ENCODE results near the gene KCNH2. TPM values are rescaled to one million over a fixed set of nuclear protein-coding genes. Genes with fewer than 3 reads are reported as not detected.

The KCNH2 gene
- total RNA-seq, 2 experiments from 2014 or later = not detected

GRCh38 chr7:150980663-150981062 is 2.5 kb upstream of the KCNH2 start:
- ChIA-PET POLR2A (no interaction called here), CTCF (interaction anchor here (0.8 to 2.9 kb wide), 5 partner anchors 18 to 193 kb away, joined by 3 to 10 read pairs (median 6); no protein-coding TSS in a partner anchor)
- Mint-ChIP-seq H3K4me1 (ENCODE audit: low read depth) (peaks cover 14% of the 10 kb centered on the region), H3K4me3 (no peak overlapping the region), H3K9me3 (ENCODE audit: insufficient read depth) (no peaks in the 10 kb centered on the region), H3K27me3 (ENCODE audit: low read depth) (peaks cover 58% of the 10 kb centered on the region), H3K36me3 (ENCODE audit: low read depth) (peaks cover 2% of the 10 kb centered on the region), H3K27ac (no peak overlapping the region)
- no peak for DNase-seq
- no peak for ATAC-seq

DNA sequence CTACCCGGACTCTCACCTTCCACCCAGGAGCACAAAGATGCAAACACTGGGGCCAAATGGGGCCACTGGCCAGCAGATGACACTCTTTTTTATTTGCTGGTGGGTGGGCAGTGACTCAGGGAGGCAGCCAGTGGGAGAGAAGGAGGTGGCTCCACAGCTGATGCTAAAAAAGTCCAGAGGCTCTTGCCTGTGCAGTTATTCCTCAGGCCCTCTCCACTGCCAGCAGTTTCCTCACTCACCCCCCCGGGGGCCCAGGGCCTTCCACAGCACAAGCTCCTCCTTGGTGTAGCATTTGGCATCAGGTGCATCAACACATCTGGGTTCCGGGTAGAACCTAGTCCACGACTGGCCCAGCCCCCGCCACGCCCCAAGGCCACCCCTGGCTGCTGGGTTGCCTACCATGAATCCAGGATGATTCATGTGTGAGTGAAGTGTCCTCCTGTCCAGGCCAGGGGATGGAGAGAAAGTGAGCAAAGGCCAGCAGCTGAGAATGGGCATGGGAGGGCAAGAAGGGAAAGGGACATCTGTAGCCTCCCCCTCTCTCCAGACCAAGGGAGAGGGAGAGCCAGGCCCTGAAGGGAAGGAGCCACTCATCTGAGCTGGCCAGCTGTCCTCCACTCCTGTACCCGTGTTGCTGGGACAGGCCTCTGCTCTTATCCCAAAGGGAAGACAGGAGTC is 1.7 kb upstream of the KCNH2 start:
- ChIA-PET CTCF (interaction anchor here (0.8 to 2.9 kb wide), 6 partner anchors 13 to 192 kb away, joined by 3 to 10 read pairs (median 4); no protein-coding TSS in a partner anchor), POLR2A (no interaction called here)
- Mint-ChIP-seq H3K27me3 (ENCODE audit: low read depth) (peaks cover 62% of the 10 kb centered on the region), H3K4me1 (ENCODE audit: low read depth) (peaks cover 18% of the 10 kb centered on the region), H3K9me3 (ENCODE audit: insufficient read depth) (no peaks in the 10 kb centered on the region), H3K36me3 (ENCODE audit: low read depth) (peaks cover 2% of the 10 kb centered on the region), H3K27ac (no peak overlapping the region), H3K4me3 (no peak overlapping the region)
- no peak for ATAC-seq
- DNase-seq = no peak

- Mint-ChIP-seq H3K4me1 (ENCODE audit: low read depth) (peaks cover 28% of the 10 kb centered on the region), H3K27me3 (ENCODE audit: low read depth) (peaks cover 54% of the 10 kb centered on the region), H3K27ac (no peak overlapping the region), H3K36me3 (ENCODE audit: low read depth) (peaks cover 2% of the 10 kb centered on the region), H3K4me3 (peak overlapping the region; percentile 56), H3K9me3 (ENCODE audit: insufficient read depth) (no peaks in the 10 kb centered on the region)
- ChIA-PET CTCF (interaction anchor here (1.1 kb wide), 1 partner anchor 8 kb away, joined by 3 read pairs; no protein-coding TSS in a partner anchor), POLR2A (no interaction called here)
- DNase-seq (no peak), ATAC-seq (no peak)
These were observed 567 bp downstream of the KCNH2 start for GRCh38 chr7:150977382-150978125.

DNA sequence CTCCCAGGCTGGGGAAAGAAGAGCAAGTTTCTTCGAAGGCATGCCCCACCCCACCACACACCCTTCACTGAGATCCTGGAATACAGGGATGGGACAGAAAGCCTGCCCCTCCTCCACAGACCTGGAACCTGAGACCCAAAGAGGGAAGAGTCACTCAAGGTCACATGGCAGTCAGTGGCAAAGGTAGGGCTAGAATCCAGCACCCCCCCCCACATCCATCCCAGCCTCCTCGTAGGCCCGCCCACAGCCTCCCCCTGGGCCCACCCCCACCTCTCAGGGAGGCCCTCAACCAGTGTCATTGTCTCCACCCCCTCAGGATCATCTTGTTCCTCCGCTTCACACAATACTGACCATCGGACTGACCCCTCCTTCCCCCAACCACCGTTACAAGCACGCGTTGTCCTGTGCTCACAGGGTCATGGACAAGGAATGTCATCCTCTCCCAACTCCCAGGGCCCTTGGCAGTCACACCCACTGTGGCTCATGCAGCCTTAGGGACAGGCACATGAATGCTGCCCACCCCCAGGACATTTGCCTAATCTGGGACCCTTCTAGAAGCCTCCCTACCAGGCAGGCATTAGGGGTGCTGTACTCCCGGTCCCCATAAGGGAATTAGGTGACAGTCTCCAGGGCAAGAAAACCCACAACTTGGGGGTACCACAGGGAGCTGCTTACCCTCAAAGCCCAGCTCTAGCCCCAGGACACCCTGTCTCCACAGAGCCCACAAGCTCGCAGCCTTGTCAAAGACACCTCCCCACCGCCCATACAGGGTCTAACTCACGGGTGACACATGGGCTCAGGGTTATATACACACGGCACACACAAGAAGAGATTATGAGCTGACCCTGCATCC is 1.4 kb downstream of the KCNH2 start:
- Mint-ChIP-seq H3K4me3 (peak overlapping the region; percentile 56), H3K27ac (peak overlapping the region; percentile 55), H3K27me3 (ENCODE audit: low read depth) (peaks cover 51% of the 10 kb centered on the region), H3K9me3 (ENCODE audit: insufficient read depth) (no peaks in the 10 kb centered on the region), H3K36me3 (ENCODE audit: low read depth) (peaks cover 2% of the 10 kb centered on the region), H3K4me1 (ENCODE audit: low read depth) (peaks cover 28% of the 10 kb centered on the region)
- CTCF ChIA-PET = interaction anchor here (1.1 to 4.3 kb wide), 5 partner anchors 9 to 52 kb away, joined by 3 to 34 read pairs (median 9); partner anchors contain the start of gene ABCB8
- no peak for ATAC-seq
- POLR2A ChIA-PET = no interaction called here
- no peak for DNase-seq

DNA sequence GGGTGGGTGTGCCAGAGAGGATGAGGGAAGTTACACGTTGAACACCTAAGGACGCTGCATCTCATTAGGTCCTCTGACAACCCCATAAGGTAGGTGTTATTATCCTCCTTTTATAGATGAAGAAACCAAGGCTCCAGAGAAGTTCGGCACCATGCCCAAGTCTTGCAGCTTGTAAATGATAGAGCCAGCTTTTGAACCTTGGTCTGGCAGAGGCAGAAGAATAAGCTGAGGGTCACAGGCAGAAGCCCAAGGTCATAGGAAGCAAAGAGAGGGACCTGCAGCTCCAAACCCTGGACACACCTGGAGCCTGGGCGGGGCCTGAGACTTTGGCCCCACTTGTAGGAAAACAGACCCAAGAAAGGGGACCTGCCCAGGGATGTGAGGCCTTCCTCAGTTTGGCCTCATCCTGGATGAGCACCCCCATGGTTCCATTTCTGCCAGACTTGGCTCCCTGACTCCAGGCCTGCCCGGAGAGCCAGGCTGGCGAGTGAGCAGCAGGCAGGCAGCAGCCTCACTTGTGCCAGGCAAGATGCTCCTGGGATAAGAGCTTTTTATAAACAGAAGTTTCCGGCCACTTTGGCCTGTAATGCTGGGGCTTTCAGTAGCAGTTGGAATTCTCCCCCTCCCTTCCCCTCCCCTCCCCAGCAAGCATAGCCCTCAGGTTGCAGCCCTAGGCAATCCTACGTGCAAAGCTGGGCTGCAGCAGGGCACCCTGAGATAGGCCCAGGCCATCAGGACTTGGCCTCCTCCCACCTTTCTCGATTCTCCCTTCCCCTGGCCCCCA is 2.4 kb downstream of the KCNH2 start:
- no peaks in the 10 kb centered on the region for H3K9me3 Mint-ChIP-seq (ENCODE audit: insufficient read depth)
- ChIA-PET POLR2A (interaction anchor here (1.1 kb wide), 1 partner anchor 30 kb away, joined by 3 read pairs; no protein-coding TSS in a partner anchor), CTCF (interaction anchor here (1.0 to 4.3 kb wide), 7 partner anchors 10 to 78 kb away, joined by 3 to 34 read pairs (median 4); partner anchors contain the start of gene ABCB8)
- peaks cover 2% of the 10 kb centered on the region for H3K36me3 Mint-ChIP-seq (ENCODE audit: low read depth)
- no peak for DNase-seq
- no peak for ATAC-seq
- no peak overlapping the region for H3K27ac Mint-ChIP-seq
- H3K4me3 Mint-ChIP-seq = peak overlapping the region; percentile 66
- peaks cover 28% of the 10 kb centered on the region for H3K4me1 Mint-ChIP-seq (ENCODE audit: low read depth)
- peaks cover 41% of the 10 kb centered on the region for H3K27me3 Mint-ChIP-seq (ENCODE audit: low read depth)

DNA sequence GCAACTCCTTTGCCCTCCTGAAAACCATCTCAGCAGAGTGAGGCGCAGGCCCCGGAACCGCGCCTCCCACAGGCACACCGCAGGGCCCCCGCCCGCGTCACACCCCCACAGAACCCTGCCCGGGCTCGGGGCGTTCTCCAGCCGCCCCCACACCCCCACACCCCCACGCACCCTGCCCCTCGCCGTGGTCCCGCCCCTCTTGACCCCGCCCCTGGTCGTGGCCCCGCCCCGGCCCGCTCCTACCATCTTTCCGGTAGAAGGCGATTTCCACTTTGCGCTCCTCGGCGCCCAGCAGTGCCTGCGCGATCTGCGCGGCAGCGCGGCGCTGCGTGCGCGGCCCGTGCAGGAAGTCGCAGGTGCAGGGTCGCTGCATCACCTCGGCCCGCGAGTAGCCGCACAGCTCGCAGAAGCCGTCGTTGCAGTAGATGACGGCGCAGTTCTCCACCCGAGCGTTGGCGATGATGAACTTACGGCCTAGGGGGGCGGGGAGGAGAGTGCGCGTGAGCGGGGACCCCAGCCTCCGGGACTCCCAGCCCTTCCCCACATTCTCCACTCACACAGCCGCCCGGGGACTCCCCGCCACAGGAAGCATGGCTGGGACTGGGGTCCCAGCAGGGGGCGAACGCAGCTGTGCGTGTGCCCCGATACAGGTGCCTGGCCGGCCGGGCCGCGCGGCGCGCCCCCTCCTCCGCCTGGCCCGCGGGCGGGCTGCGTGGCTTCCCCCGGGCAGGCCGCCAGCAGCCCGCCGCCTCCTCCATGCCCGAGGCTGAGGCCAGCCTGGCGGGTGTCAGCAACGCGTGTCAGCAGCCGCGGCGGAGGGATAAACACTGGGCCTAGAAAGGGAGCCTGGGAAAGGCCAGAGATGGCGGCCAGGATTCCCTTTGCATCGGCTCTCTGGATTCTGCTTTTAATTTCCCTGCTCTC is 3.4 kb downstream of the KCNH2 start:
- Mint-ChIP-seq H3K36me3 (ENCODE audit: low read depth) (peaks cover 2% of the 10 kb centered on the region), H3K9me3 (ENCODE audit: insufficient read depth) (no peaks in the 10 kb centered on the region), H3K27me3 (ENCODE audit: low read depth) (peaks cover 31% of the 10 kb centered on the region), H3K4me1 (ENCODE audit: low read depth) (peaks cover 28% of the 10 kb centered on the region), H3K27ac (peak overlapping the region; percentile 67), H3K4me3 (peak overlapping the region; percentile 79)
- ChIA-PET POLR2A (interaction anchor here (1.1 kb wide), 1 partner anchor 29 kb away, joined by 3 read pairs; no protein-coding TSS in a partner anchor), CTCF (interaction anchor here (1.0 to 4.3 kb wide), 6 partner anchors 11 to 77 kb away, joined by 4 to 34 read pairs (median 6); no protein-coding TSS in a partner anchor)
- DNase-seq (peak; percentile 77), ATAC-seq (peak; percentile 82)

GRCh38 chr7:150973571-150974451 is 4.3 kb downstream of the KCNH2 start:
- ATAC-seq (no peak), DNase-seq (no peak)
- Mint-ChIP-seq H3K27ac (no peak overlapping the region), H3K4me3 (peak overlapping the region; percentile 79), H3K9me3 (ENCODE audit: insufficient read depth) (no peaks in the 10 kb centered on the region), H3K4me1 (ENCODE audit: low read depth) (peaks cover 27% of the 10 kb centered on the region), H3K27me3 (ENCODE audit: low read depth) (peaks cover 26% of the 10 kb centered on the region), H3K36me3 (ENCODE audit: low read depth) (peaks cover 2% of the 10 kb centered on the region)
- ChIA-PET CTCF (interaction anchor here (1.1 to 4.3 kb wide), 6 partner anchors 11 to 85 kb away, joined by 3 to 34 read pairs (median 6); partner anchors contain the start of gene SLC4A2), POLR2A (no interaction called here)

DNA sequence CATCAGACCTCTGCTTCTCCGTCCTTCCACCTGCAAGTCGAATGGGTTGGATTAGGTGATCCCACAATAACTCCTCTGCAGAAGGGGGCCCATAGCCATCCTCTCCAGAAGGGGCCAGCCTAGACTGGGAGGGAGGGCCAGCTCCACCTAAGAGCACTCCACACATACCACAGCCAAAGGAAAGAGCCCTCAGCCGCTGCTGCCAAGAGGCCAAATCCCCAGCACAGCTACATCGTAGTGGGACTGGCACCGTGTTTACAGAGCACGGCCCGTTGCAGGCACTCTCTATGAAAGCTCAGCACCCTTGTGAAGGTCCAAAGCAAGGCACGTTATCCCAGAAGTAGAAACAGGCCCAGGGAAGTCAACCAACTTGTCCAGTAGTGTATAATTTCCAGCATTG is 5.4 kb downstream of the KCNH2 start:
- Mint-ChIP-seq H3K9me3 (ENCODE audit: insufficient read depth) (no peaks in the 10 kb centered on the region), H3K36me3 (ENCODE audit: low read depth) (peaks cover 2% of the 10 kb centered on the region), H3K4me3 (no peak overlapping the region), H3K27me3 (ENCODE audit: low read depth) (peaks cover 21% of the 10 kb centered on the region), H3K27ac (no peak overlapping the region), H3K4me1 (ENCODE audit: low read depth) (peaks cover 22% of the 10 kb centered on the region)
- ChIA-PET CTCF (interaction anchor here (1.1 to 4.3 kb wide), 4 partner anchors 13 to 86 kb away, joined by 3 to 34 read pairs (median 4); partner anchors contain the start of gene SLC4A2), POLR2A (no interaction called here)
- ATAC-seq = no peak
- no peak for DNase-seq

DNA sequence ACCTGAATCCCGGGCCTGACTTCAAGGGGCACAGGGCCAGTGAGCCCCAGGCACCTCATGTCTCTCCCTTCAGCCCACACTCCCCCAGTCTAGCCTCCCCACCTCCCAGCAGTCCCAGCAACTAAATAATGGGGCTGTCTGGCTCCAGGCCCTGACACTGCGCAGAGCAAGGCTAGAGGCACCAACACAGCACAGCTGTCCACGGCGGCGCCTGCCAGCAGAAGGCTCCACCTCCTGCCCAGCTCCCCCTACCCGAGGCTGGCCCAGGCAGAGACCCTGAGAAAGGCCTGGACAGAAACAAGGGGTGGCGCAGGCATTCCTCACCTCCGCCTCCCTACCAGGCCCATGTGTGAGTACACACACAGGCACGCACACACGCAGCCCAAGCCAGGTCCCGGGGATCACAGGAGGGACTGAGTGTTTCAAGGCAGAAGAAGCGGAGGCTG is 6.1 kb downstream of the KCNH2 start:
- Mint-ChIP-seq H3K9me3 (ENCODE audit: insufficient read depth) (no peaks in the 10 kb centered on the region), H3K27me3 (ENCODE audit: low read depth) (peaks cover 20% of the 10 kb centered on the region), H3K36me3 (ENCODE audit: low read depth) (no peaks in the 10 kb centered on the region), H3K4me1 (ENCODE audit: low read depth) (peaks cover 17% of the 10 kb centered on the region), H3K4me3 (no peak overlapping the region), H3K27ac (no peak overlapping the region)
- ChIA-PET CTCF (interaction anchor here (4.3 kb wide), 1 partner anchor 13 kb away, joined by 34 read pairs; no protein-coding TSS in a partner anchor), POLR2A (no interaction called here)
- DNase-seq = no peak
- ATAC-seq = no peak

Data from activated CD8-positive, alpha-beta T cell treated with anti-CD3 and anti-CD28 coated beads, Interleukin-2, amount 10 ng/mL, durations not matched to agents 7 days and 5 days (primary cell).